MV-4-11 (cell line): Measurements from ENCODE around the gene ELOVL3.
A peak's percentile ranks its signal among the peaks of the same experiment; 100 is the strongest.

Experiments
- DNase-seq: peaks from one replicate; lab custom pipeline; 2025; lab: John Stamatoyannopoulos, UW

The ELOVL3 gene

DNA sequence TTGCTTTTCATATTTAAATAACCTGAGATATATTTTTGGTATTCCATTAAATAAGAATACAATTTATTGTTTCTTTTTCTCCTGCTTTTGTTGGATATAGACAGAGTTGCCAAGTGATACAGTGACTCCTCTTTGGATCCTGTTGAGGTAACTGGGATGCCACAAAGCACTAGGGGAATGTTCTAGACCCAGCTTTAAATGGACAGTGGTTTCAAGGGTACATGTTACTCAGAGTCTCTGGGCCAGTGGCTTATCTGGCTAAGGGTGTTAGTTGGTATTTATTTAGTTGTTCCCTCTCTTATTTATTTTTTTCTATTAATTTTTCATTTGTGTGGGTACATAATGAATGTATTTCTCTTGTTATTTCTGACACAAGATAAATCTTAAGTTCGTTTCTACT is 28.3 kb downstream of the ELOVL3 start:
- no peak for DNase-seq

DNA sequence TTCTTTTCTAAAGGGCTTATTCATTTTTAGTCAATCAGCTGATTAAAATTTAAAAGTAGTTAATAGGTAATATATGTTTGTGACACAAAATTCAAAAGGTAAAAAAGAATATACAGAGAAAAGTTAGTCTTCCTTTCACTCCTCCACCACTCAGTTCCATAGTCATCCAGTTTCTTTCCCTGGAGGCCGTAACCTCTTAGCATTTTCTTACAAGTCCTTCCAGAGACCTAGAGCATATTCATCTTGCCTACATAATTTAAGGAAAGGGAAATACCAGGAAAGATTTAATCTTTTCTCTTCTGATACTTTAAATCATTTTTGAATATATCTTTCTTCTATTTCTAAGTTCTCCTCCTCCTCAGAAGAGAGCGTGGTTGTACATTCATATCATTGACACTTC is 29.3 kb downstream of the ELOVL3 start:
- DNase-seq = no peak

DNA sequence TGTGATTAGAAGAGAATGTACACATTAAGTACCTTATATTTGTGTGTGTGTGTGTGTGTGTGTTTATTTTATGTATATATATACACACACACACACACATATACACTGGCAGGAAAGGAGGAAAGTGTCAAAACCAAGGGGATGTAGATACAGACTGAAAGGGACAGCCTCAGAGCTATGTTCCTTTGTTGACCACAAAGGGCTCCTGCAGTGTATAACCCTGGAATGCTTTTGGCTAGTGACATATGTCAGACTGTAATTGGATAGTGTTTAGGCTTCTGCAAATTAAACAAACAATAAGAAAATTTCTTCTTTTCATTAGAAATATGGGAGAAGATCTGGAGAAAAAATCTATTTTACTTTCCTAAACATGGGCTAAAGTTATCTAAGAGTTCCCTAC is 35.1 kb downstream of the ELOVL3 start:
- no peak for DNase-seq

DNA sequence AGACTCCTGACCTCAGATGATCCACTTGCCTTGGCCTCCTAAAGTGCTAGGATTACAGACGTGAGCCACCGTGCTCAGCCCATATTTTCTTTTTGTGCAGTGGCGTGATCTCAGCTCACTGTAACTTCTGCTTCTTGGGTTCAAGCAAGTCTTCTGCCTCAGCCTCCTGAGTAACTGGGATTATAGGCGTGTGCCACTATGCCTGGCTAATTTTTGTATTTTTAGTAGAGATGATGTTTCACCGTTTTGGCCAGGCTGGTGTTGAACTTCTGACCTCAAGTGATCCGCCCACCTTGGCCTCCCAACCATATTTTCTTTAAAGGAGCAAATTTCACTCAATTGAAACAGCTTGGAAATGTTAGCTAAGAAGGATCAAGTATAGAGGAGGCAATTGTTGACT is 35.7 kb downstream of the ELOVL3 start:
- DNase-seq = no peak

DNA sequence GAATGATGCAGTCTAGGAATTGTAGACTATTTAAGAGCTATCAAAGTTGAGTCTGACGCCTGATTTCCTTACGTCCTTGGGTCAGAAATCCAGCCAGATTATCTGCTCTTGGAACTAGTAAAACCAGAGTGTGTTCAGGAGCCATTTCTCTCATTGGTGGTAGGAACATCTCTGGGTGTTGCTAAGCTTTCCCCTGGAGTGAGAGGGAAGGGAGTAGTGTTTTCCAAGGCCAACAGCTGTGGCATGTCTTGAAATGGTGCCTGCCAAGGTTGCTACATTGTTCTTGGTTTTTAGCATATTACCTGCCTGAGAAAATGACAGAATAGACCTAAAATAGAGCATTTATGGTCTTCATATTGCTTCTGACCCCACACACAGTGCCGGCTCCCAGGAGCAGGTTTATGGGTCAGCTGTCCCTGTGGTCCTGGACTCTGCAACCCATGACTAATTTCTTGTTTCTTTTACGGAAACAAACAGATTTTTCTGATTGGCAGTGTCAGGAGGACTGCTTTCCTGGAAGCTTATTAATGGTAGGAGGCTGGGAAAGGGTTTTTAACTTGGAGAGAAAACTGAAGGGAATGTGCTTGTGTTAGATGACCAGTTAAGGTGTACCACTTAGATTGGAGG is 36.8 kb downstream of the ELOVL3 start:
- DNase-seq = no peak

DNA sequence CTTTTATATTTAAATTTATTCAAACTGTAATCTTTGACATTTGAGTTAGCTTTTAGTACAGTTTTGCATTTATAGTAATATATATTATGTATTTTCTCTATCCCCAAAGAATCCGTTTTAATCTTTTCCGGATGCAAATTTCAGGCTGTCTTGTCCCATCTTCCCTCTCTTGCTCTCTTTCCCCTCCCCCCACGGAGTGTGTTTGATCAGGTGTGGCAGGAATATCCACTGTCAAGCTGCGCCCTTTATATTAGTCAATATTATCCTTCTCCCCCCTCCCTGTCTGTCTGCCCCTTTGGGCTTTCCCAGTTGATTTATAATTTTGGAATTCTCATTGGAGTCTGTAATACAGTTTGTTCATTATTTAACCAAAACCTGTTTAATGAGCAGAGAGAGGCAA is 38.3 kb downstream of the ELOVL3 start:
- no peak for DNase-seq

DNA sequence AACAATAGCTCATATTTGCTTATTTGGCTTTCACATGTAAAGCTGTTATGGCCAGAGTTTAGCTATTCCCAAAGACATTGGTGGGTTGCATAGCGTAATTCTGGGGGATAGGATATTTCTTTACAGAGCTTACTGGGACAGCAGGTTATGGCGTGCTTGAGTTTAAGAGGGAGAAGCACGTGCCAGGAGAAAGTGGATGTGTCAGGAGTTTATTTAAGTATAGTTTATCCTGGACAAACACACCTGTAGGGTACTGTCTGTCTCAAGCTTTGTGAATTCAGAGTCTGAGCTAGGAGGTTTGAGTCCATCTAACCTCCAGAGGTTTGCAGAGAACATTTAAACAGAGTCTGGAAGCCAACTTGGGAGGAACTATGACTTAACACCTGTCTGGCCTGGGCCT is 40.6 kb downstream of the ELOVL3 start:
- DNase-seq = no peak

DNA sequence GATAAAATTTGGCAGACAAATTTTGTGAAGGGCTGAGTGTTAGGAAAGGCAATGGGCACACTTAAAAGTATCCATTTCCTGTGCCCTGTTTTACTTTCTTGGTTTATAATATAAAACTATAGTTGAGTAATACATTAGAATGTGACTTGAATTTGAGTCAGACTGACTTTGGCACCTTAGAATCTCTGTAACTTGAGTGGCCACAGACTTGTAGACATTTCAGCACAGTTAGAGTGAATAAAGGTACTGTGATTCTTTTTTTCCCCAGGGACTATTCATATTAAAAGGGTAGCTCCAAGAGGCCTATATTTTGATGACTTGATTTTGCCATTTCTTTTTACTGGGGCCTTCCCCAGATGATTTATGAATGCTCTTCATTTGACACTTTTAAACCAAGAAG is 41.6 kb downstream of the ELOVL3 start:
- DNase-seq = no peak

DNA sequence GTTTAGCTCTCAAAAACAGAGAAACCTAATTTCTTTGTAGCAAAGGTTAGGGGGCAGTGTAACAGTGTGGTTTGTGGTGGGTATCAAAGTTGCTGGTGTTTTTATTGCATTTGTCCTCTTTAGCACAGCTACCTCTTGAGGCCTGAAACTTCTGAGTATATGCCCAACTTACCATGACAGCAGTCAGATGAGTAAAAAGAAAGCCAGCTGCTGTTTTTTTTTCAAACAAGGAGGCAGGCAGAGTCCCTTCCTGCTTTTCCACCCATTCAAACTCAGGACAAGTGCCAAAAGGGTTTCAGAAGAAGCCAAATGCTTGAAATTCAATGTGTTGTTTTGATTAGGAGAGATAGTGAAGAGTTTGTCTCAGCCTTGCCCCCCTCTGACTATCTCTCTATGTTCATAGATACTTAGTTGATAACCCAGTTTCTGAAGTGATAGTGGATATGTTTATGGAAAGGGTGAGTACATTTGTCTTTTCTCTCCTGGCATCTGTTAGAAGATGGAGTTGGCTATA is 42.3 kb downstream of the ELOVL3 start:
- DNase-seq = peak; percentile 3

DNA sequence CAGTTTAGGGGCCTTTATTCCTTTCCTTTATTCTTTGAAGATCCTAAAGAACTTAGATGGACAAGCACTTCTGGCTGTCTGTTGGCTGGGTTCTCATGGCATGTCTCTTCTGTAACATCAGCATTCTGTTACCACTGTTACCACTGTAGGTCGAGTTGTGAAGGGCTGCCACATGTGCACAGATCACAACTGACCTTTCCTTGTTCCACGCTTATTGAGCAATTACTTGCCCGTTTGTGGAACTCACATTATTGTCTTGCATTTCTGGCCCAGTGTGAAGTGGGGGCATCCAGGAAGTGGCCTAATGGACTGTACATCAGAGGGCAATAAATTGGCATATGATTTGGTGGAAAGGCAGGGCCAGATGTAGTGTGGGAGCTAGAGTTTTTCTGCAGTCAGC is 42.9 kb downstream of the ELOVL3 start:
- peak; percentile 32 for DNase-seq

DNA sequence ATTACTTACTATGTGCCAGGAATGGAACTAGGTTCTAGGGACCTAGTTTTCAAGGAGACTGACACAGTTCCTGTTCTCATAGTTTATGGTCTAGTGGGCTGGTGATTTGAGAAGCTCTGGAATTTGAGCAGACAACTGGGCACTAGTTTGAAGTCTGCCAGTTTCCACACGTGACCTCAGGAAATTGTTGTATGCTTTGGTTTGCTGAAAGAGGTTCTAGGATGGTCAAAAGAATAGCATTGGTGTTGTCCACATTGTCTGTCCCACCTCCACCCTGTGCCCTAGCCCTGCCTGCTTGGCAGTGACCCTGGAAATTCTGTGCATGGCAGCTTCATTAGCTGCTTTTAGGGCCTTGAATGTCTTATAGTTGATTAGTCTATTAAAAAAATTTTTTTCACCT is 48.0 kb downstream of the ELOVL3 start:
- no peak for DNase-seq

DNA sequence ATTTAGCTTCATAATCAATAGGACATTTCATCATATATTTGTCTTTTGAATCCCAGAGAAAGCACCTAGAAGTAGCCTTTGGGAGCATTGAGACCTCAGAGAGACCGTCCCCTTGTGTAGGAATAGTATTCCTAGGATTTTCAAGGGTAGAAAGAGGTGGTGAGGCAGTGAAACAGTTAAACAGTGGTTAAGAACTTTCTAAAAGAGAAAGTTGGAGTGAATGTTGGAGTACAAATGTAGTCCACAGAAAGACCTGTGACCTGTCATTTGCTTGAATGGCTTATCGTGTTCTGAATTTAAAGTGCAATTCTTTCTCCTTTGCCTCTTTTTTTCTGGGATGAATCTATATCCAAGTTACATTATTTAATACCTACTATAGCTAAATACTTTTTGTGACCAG is 49.2 kb downstream of the ELOVL3 start:
- DNase-seq = no peak

DNA sequence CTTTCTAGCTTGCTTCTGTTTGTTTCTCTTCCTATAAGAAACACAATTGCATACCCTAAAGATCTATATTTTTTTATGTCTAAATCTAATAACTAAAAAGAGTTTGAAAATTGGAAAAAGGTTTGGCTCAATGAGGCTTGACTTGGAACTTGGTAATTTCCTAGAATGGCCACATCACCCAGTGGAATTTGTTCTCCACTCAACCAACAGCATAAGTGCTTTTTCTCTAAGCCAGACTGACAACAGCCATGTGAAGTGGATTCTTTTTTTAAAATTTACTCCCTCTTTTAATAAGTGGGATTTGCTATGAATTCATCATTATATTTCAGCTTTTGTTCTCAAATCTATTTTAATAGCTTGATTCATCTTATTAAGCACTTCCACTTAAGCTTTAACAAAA is 53.0 kb downstream of the ELOVL3 start:
- DNase-seq = no peak
